Measurements from ENCODE around the gene FTO. TPM values are rescaled to one million over a fixed set of nuclear protein-coding genes. Genes with fewer than 3 reads are reported as not detected.

FTO gene
- total and polyA plus RNA-seq, 9 donors, result 45.0 to 71.1 (median 55.6) TPM

DNA sequence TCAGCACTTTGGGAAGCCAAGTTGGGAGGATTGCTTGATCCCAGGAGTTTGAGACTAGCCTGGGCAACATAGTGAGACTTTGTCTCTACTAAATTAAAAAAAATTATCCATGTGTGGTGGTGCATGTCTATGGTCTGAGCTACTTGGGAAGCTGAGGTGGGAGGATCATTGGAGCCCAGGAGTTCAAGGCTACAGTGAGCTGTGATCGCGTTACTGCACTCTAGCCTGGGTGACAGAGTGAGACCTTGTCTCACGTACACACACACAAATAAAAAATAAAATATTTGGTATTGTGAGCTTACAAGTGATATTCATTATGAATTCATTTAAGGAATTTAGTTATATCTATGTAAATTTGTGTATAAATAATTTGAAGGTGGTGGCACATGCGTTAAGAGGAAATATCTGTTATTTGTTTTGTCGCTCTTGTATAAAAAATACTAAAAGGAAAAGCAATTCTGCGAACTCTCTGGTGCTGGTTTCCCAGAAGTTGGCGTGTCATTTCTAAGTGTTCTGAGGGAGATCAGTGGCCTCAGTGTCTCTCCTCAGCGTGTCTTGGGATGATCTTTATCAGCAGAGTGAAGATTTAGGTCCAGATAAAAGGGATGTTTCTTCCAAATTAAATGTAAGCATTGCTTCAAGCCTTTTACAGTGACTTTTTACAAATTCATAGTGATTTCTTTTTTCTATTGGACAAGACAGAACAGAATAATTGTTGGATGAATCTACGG is 187.6 kb downstream of the FTO start:
- H3K36me3 ChIP-seq (ENCODE audit: control insufficient read depth, insufficient read depth, low read length), result peaks cover 9% of the 10 kb centered on the region
- no peak overlapping the region for H3K27ac ChIP-seq (ENCODE audit: low read length)
- H3K4me3 ChIP-seq (ENCODE audit: low read length), result no peak overlapping the region
- WGBS (ENCODE audit: insufficient coverage), result no CpG with 5 or more reads among the region's 9 CpGs
- no peak for DNase-seq
- no peaks in the 10 kb centered on the region for H3K27me3 ChIP-seq (ENCODE audit: control insufficient read depth, insufficient read depth, low read length)
- H3K9me3 ChIP-seq (replicated peaks; ENCODE audit: control insufficient read depth, low read depth, low read length), result no peaks in the 10 kb centered on the region
- peaks cover 7% of the 10 kb centered on the region for H3K4me1 ChIP-seq (ENCODE audit: control insufficient read depth, insufficient read depth, low read length)

DNA sequence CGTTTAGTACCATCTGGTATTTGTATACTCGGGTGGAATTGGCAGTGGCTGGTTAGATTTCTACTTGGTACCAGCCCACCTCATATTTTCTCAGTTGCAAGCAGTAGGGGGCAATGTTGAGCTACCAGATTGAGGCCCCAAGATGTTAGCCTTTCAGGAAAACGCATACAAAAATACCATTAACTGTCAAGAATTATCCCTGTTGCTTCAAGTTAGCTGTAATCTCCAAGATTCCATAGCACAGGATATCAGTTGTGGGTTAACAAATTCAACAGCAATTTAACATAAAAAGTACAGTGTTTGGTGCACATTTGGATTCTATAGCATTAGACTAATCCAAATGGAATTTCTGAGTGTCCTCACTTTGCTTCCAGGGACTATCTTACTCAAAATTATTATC is 188.2 kb downstream of the FTO start:
- WGBS (ENCODE audit: insufficient coverage), result no CpG with 5 or more reads among the region's 3 CpGs
- no peaks in the 10 kb centered on the region for H3K9me3 ChIP-seq (replicated peaks; ENCODE audit: control insufficient read depth, low read depth, low read length)
- DNase-seq, result peak; percentile 84

DNA sequence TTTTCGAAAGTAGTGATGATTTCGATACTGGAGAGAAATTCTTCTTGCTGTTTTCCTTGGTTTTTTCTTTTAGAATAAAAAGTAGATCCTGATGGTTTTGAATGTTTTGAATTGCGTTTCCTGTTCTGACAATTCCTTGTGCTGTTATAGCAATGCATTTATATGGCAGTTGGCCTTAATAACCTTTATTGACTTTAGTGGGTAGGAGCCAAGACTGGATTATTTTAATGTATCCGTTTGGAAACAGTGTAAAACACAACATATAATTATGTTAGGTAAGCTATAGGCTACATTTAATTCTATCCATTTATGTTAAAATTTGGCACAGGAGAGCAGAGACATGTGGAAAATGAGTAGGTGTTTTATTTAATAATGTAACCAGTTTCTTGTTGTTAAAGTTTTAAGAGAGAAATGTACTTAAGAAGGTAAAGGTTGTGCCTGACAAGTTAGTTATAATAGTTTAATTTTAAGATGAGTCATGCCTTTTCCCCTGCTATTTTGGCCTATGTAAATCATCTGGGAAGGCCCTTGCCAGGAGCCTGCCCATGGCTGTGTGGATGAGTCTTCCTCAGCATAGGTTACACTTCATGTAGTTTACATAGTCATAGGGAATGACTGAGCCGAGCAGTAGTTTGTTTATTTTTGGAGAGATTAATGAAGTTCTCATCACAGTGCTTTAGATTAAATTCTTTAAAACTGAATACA is 189.9 kb downstream of the FTO start:
- H3K27me3 ChIP-seq (ENCODE audit: control insufficient read depth, insufficient read depth, low read length), result no peaks in the 10 kb centered on the region
- H3K4me3 ChIP-seq (ENCODE audit: low read length), result no peak overlapping the region
- WGBS (ENCODE audit: insufficient coverage), result 20% methylated on average over 1 of the region's 5 CpGs
- H3K36me3 ChIP-seq (ENCODE audit: control insufficient read depth, insufficient read depth, low read length), result peaks cover 5% of the 10 kb centered on the region
- no peaks in the 10 kb centered on the region for H3K9me3 ChIP-seq (replicated peaks; ENCODE audit: control insufficient read depth, low read depth, low read length)
- DNase-seq, result no peak
- no peak overlapping the region for H3K27ac ChIP-seq (ENCODE audit: low read length)
- peaks cover 10% of the 10 kb centered on the region for H3K4me1 ChIP-seq (ENCODE audit: control insufficient read depth, insufficient read depth, low read length)

More for the DNA sequence above, 188.2 kb downstream of the FTO start:
- peaks cover 10% of the 10 kb centered on the region for H3K4me1 ChIP-seq (ENCODE audit: control insufficient read depth, insufficient read depth, low read length)
- no peak overlapping the region for H3K4me3 ChIP-seq (ENCODE audit: low read length)
- H3K36me3 ChIP-seq (ENCODE audit: control insufficient read depth, insufficient read depth, low read length), result peaks cover 9% of the 10 kb centered on the region
- no peak overlapping the region for H3K27ac ChIP-seq (ENCODE audit: low read length)
- H3K27me3 ChIP-seq (ENCODE audit: control insufficient read depth, insufficient read depth, low read length), result no peaks in the 10 kb centered on the region

DNA sequence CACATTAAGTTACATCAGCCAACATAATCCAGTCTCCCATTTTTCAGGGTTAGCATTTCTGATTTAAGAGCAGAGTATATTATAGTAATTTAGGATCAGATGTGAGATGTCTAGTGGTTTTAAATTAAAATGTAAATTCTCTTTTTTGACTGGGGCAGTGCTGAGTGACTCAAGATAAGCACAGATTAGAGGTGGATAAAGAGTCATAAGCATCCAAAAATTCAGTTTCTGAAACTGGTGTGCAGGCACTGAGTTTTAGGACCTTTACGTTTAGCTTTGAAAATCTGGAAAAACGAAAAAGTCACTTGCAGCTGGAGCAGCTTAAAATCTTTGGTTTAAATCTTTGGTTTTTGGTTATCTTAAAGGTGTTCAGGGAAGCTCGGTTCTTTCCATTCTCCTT is 190.7 kb downstream of the FTO start:
- no peak overlapping the region for H3K4me3 ChIP-seq (ENCODE audit: low read length)
- no CpG with 5 or more reads among the region's 3 CpGs for WGBS (ENCODE audit: insufficient coverage)
- DNase-seq, result no peak
- H3K4me1 ChIP-seq (ENCODE audit: control insufficient read depth, insufficient read depth, low read length), result peaks cover 10% of the 10 kb centered on the region
- H3K27me3 ChIP-seq (ENCODE audit: control insufficient read depth, insufficient read depth, low read length), result no peaks in the 10 kb centered on the region
- H3K36me3 ChIP-seq (ENCODE audit: control insufficient read depth, insufficient read depth, low read length), result no peaks in the 10 kb centered on the region
- no peak overlapping the region for H3K27ac ChIP-seq (ENCODE audit: low read length)
- H3K9me3 ChIP-seq (replicated peaks; ENCODE audit: control insufficient read depth, low read depth, low read length), result no peaks in the 10 kb centered on the region

DNA sequence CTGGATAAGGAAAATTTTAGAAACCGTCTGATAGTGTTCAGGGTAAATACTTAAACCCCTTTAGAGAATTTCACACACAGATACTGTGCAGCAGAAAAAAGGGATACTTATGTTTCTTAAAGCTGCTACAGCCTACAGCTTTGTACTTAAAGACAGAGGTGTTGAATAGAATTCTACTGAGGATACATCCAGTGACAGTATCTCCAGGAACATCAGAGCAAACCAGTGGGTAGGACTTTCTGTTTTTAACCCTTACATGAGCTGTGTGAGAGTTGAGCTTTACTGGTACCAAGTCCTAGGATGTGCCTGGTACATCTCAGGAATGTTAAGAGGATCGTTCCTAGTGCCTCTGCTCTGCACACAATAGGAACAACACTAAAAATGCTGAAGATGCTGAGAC is 191.5 kb downstream of the FTO start:
- Histone ChIP-seq H3K27me3 (ENCODE audit: control insufficient read depth, insufficient read depth, low read length) (no peaks in the 10 kb centered on the region), H3K27ac (ENCODE audit: low read length) (no peak overlapping the region), H3K4me3 (ENCODE audit: low read length) (no peak overlapping the region), H3K4me1 (ENCODE audit: control insufficient read depth, insufficient read depth, low read length) (peaks cover 10% of the 10 kb centered on the region), H3K9me3 (replicated peaks; ENCODE audit: control insufficient read depth, low read depth, low read length) (no peaks in the 10 kb centered on the region), H3K36me3 (ENCODE audit: control insufficient read depth, insufficient read depth, low read length) (no peaks in the 10 kb centered on the region)
- DNase-seq, result no peak
- WGBS (ENCODE audit: insufficient coverage), result no CpG with 5 or more reads among the region's 2 CpGs

DNA sequence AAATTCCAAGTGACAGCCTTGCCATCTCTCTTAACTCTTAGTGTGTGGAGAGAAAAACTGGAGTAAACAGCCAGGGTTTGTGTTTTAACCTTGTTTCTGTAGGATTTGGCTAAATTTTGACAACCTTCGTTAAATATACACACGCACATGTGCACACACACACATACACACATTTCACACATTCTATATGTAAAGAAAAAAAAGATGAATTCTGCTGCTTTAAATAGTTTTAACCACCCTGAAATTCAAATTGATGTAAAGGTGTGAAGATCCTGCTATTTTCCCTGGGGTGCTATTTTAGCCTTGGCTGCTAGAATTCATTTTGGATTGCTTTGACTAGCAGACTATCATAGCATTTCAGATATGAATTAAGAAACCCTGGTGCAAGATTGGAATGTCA is 191.9 kb downstream of the FTO start:
- Histone ChIP-seq H3K27ac (ENCODE audit: low read length) (no peak overlapping the region), H3K27me3 (ENCODE audit: control insufficient read depth, insufficient read depth, low read length) (no peaks in the 10 kb centered on the region), H3K9me3 (replicated peaks; ENCODE audit: control insufficient read depth, low read depth, low read length) (no peaks in the 10 kb centered on the region), H3K4me3 (ENCODE audit: low read length) (no peak overlapping the region), H3K36me3 (ENCODE audit: control insufficient read depth, insufficient read depth, low read length) (no peaks in the 10 kb centered on the region), H3K4me1 (ENCODE audit: control insufficient read depth, insufficient read depth, low read length) (peaks cover 10% of the 10 kb centered on the region)
- no CpG with 5 or more reads among the region's 2 CpGs for WGBS (ENCODE audit: insufficient coverage)
- DNase-seq, result no peak

DNA sequence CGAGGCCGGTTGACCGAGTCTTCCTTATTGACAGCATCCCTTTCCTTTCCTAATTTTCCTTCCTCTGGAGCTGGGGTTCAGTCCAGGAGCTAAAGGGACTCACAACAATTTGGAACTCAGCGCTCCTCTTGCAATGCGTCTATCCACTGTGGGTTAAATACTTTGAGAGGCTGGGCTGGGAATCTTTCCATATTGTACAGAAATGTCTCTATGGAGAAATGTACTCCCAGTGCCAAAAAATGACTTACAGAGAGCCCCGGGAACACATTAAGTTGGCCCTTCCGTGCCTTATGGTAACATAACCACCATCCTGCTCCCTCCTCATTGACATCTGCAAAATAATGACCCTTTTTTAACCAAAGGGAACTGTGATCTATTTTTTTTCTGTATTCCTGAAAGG is 192.8 kb downstream of the FTO start:
- DNase-seq, result peak; percentile 94
- Histone ChIP-seq H3K27ac (ENCODE audit: low read length) (no peak overlapping the region), H3K4me3 (ENCODE audit: low read length) (no peak overlapping the region), H3K9me3 (replicated peaks; ENCODE audit: control insufficient read depth, low read depth, low read length) (no peaks in the 10 kb centered on the region), H3K36me3 (ENCODE audit: control insufficient read depth, insufficient read depth, low read length) (no peaks in the 10 kb centered on the region), H3K4me1 (ENCODE audit: control insufficient read depth, insufficient read depth, low read length) (peaks cover 10% of the 10 kb centered on the region), H3K27me3 (ENCODE audit: control insufficient read depth, insufficient read depth, low read length) (no peaks in the 10 kb centered on the region)
- no CpG with 5 or more reads among the region's 7 CpGs for WGBS (ENCODE audit: insufficient coverage)

DNA sequence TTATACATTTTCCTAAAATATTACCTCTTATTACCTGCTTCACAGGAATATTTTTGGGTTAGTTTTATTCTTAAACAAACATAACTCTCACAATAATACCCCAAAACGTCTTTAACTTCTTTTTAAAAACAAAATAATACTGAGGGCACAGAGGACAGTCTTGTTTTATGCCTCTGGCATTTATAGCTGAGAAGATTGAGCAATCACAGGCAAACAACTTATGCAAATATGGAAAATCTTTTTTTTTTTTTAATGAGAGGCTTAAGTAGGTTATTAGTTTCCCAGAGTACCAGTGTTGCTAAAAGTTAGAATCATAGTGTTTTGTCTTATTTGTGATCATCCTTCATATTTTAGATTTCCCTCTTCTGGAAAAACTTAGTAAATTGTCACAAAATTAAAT is 195.0 kb downstream of the FTO start:
- no peak for DNase-seq
- Histone ChIP-seq H3K27me3 (ENCODE audit: control insufficient read depth, insufficient read depth, low read length) (no peaks in the 10 kb centered on the region), H3K4me1 (ENCODE audit: control insufficient read depth, insufficient read depth, low read length) (peaks cover 7% of the 10 kb centered on the region), H3K36me3 (ENCODE audit: control insufficient read depth, insufficient read depth, low read length) (no peaks in the 10 kb centered on the region), H3K4me3 (ENCODE audit: low read length) (no peak overlapping the region), H3K27ac (ENCODE audit: low read length) (no peak overlapping the region), H3K9me3 (replicated peaks; ENCODE audit: control insufficient read depth, low read depth, low read length) (no peaks in the 10 kb centered on the region)
- WGBS (ENCODE audit: insufficient coverage), result no CpG with 5 or more reads among the region's 1 CpG

DNA sequence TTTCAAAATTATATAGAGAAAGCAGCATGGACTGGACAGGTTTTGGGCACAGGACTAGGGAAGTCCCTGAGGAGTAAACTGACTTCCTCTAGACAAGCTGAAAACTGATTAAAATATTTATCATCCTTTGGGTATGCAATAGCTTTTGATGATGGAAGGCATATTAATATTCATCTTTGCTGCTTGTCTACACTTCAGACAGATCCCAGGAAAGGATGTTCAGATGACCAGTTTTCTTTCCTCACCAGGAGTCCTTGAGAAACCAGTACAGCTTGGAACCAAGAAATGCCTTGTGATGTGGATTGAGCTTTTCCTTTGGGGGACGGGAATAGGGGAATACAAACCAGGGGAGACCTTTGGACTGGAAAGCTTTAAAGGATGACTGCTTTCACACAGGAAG is 195.5 kb downstream of the FTO start:
- no peak for DNase-seq
- no peak overlapping the region for H3K27ac ChIP-seq (ENCODE audit: low read length)
- no peaks in the 10 kb centered on the region for H3K9me3 ChIP-seq (replicated peaks; ENCODE audit: control insufficient read depth, low read depth, low read length)
- H3K4me1 ChIP-seq (ENCODE audit: control insufficient read depth, insufficient read depth, low read length), result peaks cover 7% of the 10 kb centered on the region
- no peaks in the 10 kb centered on the region for H3K27me3 ChIP-seq (ENCODE audit: control insufficient read depth, insufficient read depth, low read length)
- WGBS (ENCODE audit: insufficient coverage), result 71% methylated on average over 1 of the region's 1 CpG
- H3K4me3 ChIP-seq (ENCODE audit: low read length), result no peak overlapping the region
- peaks cover 3% of the 10 kb centered on the region for H3K36me3 ChIP-seq (ENCODE audit: control insufficient read depth, insufficient read depth, low read length)

DNA sequence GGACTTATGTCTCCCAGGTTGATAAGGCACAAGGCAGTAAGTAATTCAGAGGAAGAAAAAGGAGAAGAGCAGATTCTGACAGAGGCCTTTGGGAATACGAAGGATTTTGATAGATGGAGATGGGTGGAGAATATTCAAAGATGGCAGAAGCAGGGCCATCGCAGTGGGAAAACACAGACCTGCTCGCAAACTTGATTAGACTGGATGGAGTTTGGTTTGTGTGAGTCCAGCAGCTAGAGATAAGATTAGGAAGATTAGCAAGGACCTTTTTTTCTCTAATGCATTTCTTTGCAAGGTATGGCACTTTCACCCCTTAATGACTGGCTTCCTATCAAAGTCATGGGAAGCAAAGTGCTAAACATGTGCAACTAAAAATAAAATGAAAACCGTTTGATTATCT is 196.7 kb downstream of the FTO start:
- Histone ChIP-seq H3K4me3 (ENCODE audit: low read length) (no peak overlapping the region), H3K27ac (ENCODE audit: low read length) (no peak overlapping the region), H3K36me3 (ENCODE audit: control insufficient read depth, insufficient read depth, low read length) (peaks cover 3% of the 10 kb centered on the region), H3K4me1 (ENCODE audit: control insufficient read depth, insufficient read depth, low read length) (peaks cover 4% of the 10 kb centered on the region), H3K9me3 (replicated peaks; ENCODE audit: control insufficient read depth, low read depth, low read length) (no peaks in the 10 kb centered on the region), H3K27me3 (ENCODE audit: control insufficient read depth, insufficient read depth, low read length) (no peaks in the 10 kb centered on the region)
- 100% methylated on average over 1 of the region's 4 CpGs for WGBS (ENCODE audit: insufficient coverage)
- DNase-seq, result no peak

Measured in muscle of leg (tissue), 11 donors.